HG02642 (cell line): Measurements from ENCODE around the gene TOP2A.
"Not testable (repeated sequence)": the region's sequence is repeated elsewhere in the genome, so short reads cannot be mapped to it uniquely, and the experiment has no call there.

Experiments
- ATAC-seq: cut with Tn5 transposase; IDR thresholded peaks from one replicate; pipeline ENCODE4 v1.9.1; 2021; ENCODE audit warnings: mild to moderate bottlenecking; ENCODE audit not compliant: unreplicated experiment, poor library complexity

The TOP2A gene

DNA sequence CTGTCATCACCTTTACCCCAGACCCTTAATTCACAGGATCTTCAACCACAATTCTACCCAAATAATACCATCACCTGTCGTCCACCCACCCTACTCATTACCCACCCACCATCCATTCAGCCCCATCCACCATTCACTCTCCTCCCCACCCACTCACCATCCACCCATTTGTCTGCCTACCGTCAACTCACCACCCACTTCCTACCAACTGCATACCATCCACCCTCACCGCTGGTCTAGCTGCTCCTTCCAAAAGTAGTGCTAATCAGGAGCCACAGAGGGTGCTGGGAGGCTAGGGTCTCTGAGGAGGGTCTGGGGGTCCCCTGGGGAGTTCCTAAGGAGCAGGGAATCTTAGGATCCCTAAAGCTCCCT is 13.5 kb upstream of the TOP2A start:
- ATAC-seq, result no peak

GRCh38 chr17:40430272-40431230 is 12.9 kb upstream of the TOP2A start:
- ATAC-seq, result no peak

GRCh38 chr17:40427002-40427491 is 9.4 kb upstream of the TOP2A start:
- no peak for ATAC-seq

DNA sequence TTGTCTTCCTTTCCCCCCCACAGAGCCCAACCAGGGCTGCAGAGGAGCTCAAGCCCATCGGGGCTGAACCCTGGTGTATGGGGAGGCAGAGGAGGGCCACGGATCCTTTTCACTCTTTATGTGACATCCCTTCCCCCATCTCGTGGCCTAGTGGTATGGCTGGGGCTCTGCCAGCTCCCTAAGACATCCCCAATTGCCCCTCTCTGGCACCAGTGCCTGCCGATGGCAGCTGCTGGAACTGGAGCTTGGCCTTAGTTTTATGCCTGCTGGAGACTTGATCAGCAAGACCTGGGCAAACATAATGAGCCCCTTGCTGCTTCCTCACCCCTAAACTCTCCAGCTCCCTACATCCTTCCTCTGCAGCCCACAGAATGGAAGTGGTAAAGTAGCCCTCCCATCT is 8.0 kb upstream of the TOP2A start:
- ATAC-seq, result no peak

- no peak for ATAC-seq
Observed at GRCh38 chr17:40422990-40423633, 5.4 kb upstream of the TOP2A start.

DNA sequence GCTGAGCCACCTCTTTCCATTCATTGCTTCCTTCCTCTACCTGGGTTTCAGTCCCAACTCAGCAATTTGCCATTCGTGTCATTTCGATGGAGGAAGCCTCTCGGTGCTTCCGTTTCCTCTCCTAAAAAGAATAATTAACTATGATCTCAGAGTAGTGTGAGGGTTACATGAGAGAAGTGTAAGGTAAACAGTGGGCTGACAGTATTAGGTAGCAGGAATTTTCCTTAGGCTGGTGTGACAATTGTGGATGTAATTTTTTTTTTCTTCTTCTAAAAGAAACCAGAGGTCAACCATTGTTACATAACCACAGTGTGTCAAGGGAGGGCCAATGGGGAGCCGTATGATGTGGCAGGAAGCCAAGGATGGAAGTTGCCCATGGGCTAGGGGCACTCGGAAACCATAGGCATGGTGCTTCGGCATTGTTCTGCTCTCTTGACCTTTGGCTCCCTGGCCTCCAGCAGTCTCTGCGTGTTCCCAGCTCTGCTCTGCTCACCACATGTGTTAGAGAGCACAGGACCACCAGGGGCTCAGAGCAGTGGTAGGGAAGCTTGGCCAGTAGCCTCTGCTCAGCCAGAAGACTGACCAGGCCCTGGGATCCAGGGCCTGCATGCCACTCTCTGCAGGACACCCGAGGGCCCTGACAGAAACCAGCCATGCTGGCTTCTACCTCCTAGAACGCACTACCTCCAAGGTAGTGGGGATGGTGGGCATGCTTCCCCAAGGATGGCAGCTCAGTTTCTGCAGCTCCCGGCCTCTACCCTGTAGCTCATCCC is 2.0 kb upstream of the TOP2A start:
- no peak for ATAC-seq

DNA sequence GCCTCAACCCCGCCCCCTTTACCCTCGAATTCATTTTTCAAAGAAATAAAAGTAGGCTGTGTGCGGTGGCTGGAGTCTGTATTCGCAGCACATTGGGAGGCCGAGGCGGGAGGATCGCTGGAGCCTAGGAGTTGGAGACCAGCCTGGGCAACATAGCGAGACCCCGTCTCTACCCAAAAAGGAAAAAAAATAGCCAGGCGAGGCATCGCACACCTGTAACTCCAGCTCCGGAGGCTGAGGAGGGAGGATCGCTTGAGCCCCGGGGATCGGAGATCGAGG is 671 bp upstream of the TOP2A start:
- no peak for ATAC-seq

DNA sequence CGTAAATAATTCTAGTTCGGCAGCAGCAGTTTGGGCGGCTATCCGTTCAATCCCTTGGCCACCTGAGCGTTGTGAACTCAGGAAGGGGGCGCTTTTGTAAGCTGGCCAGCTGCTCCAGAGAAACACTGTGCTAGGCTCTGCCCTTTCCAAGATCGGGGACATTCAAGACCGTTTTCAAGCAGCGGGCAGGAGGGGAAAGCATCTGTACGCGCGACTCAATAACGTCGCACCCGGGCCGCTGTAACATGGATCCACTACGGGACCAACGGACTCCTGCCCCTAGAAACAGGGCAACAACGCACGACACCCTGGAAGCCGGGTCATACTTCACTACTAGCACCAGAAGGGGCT is 463 bp downstream of the TOP2A start:
- ATAC-seq, result peak; percentile 25

DNA sequence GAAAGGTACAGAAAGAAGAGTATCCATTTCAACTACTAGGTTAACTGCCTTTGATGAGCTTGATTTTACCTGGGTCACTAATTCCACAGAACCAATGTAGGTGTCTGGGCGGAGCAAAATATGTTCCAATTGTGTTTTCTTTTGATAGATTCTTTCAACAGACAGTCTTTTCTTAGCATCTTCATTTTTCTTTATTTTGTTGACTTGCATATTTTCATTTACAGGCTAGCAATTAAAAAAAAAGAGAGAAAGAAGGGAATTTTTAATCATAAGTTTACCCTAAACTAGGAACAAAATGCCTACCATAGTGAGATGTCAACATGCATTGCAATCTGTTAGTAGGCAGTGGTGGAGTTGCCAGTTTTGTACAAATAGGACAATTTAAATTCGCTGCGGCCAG is 1.0 kb downstream of the TOP2A start:
- ATAC-seq, result no peak

DNA sequence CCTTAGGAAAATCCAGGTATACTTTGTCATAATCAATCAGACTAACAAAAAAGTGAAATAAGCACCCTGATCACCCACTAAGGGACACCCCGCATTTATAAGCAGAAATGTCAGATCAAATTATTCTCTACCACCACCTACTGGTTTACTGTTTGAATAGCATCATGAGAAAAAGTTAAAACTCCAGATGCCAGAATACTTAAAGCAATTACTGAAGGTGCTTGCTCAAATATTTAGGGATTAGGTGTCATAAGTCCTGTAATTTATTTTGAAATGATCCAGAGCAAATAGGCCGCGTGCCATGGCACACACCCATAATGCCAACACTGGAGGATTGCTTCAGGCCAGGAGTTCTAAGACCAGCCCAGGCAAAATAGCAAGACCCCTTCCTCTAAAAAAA is 2.3 kb downstream of the TOP2A start:
- ATAC-seq, result no peak

DNA sequence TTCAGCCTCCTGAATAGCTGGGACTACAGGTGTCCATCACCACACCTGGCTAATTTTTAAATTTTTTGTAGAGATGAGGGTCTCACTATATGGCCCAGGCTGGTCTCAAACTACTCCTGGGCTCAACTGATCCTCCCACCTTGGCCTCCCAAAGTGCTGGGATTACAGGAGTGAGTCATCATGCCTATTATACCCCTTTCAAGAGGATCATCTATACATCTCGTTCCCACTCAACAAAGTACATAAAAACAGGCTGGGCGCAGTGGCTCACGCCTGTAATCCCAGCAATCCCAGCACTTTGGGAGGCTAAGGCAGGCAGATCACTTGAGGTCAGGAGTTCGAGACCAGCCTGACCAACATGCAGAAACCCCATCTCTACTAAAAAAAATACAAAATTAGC is 3.4 kb downstream of the TOP2A start:
- not testable (repeated sequence) for ATAC-seq

- no peak for ATAC-seq
Observed at GRCh38 chr17:40412880-40413279, 4.8 kb downstream of the TOP2A start.

- ATAC-seq, result no peak
Observed at GRCh38 chr17:40411821-40412220, 5.9 kb downstream of the TOP2A start.

- no peak for ATAC-seq
Observed at GRCh38 chr17:40410082-40410481, 7.6 kb downstream of the TOP2A start.

DNA sequence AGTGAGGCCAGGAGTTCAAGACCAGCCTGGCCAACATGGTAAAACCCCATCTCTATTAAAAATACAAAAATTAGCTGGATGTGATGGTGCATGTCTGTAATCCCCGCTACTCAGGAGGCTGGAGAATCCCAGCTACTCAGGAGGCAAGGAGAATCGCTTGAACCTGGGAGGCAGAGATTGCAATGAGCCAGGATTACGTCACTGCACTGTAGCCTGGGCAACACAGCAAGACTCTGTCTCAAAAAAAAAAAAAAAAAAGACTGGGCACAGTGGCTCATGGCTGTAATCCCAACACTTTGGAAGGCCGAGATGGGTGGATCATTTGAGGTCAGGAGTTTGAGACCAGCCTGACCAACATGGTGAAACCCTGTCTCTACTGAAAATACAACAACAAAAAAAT is 8.2 kb downstream of the TOP2A start:
- not testable (repeated sequence) for ATAC-seq

- ATAC-seq, result no peak
Observed at GRCh38 chr17:40407460-40407859, 10.2 kb downstream of the TOP2A start.

DNA sequence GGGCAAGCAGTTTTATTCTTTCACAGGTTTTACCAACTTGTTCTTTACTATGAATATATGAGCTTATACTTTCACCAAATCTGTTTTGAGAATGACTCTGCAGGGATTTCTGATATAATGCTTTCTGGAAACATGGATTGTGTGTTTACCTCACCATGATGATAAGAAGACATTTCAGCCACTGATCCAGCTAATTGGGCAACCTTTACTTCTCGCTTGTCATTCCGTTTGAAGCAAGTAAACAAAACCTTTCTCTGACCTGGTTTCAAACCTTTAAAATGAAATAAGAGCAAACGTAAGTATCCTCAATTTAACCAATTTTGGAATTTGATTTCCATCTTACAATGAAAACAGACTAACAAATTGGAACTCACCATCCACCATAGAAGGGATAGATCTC is 13.7 kb downstream of the TOP2A start:
- ATAC-seq, result no peak

DNA sequence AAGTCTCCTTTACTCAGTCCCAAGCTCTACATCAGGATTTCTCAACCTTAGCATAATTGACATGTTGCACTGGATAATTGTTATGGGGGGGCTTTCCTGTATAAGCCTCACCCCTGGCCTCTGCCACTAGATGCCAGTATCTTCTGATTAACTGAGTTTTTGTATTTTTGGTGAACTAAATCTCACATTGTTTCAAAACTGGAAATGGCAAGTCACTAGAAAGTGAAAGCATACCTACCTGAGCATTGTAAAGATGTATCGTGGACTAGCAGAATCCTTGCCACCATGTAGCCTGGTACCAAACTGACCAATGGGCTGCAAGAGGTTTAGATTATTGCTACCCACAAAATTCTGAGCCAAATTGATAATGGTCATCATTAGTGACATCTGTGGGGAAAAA is 15.0 kb downstream of the TOP2A start:
- ATAC-seq, result no peak

GRCh38 chr17:40399185-40399584 is 18.5 kb downstream of the TOP2A start:
- ATAC-seq, result no peak

DNA sequence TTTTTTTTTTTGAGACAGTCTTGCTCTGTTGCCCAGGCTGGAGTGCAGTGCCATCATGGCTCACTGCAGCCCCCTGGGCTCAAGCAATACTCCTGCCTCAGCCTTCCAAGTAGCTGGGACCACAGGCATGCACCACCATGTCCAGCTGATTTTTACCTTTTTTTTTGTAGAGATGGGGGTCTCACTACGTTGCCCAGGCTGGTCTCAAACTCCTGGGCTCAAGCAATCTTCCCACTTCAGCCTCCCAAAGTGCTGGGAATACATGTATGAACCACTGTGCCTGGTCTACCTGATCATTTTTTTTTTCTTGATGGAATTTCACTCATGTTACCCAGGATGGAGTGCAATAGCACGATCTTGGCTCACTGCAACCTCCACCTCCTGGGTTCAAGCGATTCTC is 31.1 kb downstream of the TOP2A start:
- not testable (repeated sequence) for ATAC-seq

DNA sequence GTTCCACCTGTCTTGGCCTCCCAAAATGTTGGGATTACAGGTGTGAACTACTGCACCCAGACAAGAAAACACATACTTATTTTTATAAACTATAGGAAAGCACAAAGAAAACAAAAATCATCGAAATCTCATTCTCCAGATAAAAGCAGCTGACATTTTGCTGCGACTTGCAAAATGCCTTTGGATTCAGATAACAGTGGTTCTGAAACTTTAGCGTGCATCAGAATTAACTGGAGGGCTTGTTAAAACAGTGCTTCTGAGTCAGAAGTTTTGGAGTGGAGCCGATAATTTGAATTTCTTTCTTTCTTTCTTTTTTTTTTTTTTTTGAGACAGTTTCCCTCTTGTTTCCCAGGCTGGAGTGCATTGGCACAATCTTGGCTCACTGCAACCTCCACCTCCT is 35.4 kb downstream of the TOP2A start:
- ATAC-seq, result no peak
